ENCODE measurements around the gene DCHS1. TPM values are rescaled to one million over a fixed set of nuclear protein-coding genes. Genes with fewer than 3 reads are reported as not detected.

DCHS1 gene
- total and polyA plus RNA-seq, 2 experiments from 2014 or later: 8.0 to 15.2 TPM

- H3K36me3 ChIP-seq (replicated peaks; ENCODE audit: insufficient read depth, low read depth): no peaks in the 10 kb centered on the region
- WGBS (ENCODE audit: low lambda C conversion rate, missing lambda C conversion rate): 95% methylated on average over 24 of the region's 24 CpGs
- no peaks in the 10 kb centered on the region for H4K20me1 ChIP-seq (ENCODE audit: insufficient read depth, poor library complexity, severe bottlenecking)
- no peak for DNase-seq (ENCODE audit: low spot score)
- no peaks in the 10 kb centered on the region for H3K79me2 ChIP-seq
- no peaks in the 10 kb centered on the region for H3K9me2 ChIP-seq (replicated peaks; ENCODE audit: insufficient read depth)
- H3K9me3 ChIP-seq (ENCODE audit: low read depth): no peaks in the 10 kb centered on the region
- no peak overlapping the region for H2AFZ ChIP-seq
- H3K4me1 ChIP-seq (ENCODE audit: insufficient read depth): no peaks in the 10 kb centered on the region
- no peak overlapping the region for H3K27ac ChIP-seq
- no peak for TF ChIP-seq EZH2 (IDR thresholded peaks at IDR 0.05; ENCODE audit: borderline replicate concordance)
- no peak for TF ChIP-seq CTCF (IDR thresholded peaks at IDR 0.05; ENCODE audit: poor library complexity)
- no peak for TF ChIP-seq EZH2phosphoT487 (IDR thresholded peaks at IDR 0.05; ENCODE audit: low read depth, severe bottlenecking, unreplicated experiment)
- H3K27me3 ChIP-seq: peaks cover 8% of the 10 kb centered on the region
- no peak overlapping the region for H3K4me3 ChIP-seq
- H3K4me2 ChIP-seq: no peak overlapping the region
Measured at GRCh38 chr11:6629573-6629891, 26.1 kb downstream of the DCHS1 start.

GRCh38 chr11:6628526-6628925 lies 27.1 kb downstream of the DCHS1 start:
- H3K27ac ChIP-seq: no peak overlapping the region
- H2AFZ ChIP-seq: no peak overlapping the region
- no peaks in the 10 kb centered on the region for H3K9me3 ChIP-seq (ENCODE audit: low read depth)
- no peaks in the 10 kb centered on the region for H3K9me2 ChIP-seq (replicated peaks; ENCODE audit: insufficient read depth)
- no peaks in the 10 kb centered on the region for H3K4me1 ChIP-seq (ENCODE audit: insufficient read depth)
- no peak for TF ChIP-seq CTCF (IDR thresholded peaks at IDR 0.05; ENCODE audit: poor library complexity)
- no peak for TF ChIP-seq EZH2 (IDR thresholded peaks at IDR 0.05; ENCODE audit: borderline replicate concordance)
- TF ChIP-seq EZH2phosphoT487 (IDR thresholded peaks at IDR 0.05; ENCODE audit: low read depth, severe bottlenecking, unreplicated experiment): no peak
- no peaks in the 10 kb centered on the region for H4K20me1 ChIP-seq (ENCODE audit: insufficient read depth, poor library complexity, severe bottlenecking)
- no peaks in the 10 kb centered on the region for H3K79me2 ChIP-seq
- H3K27me3 ChIP-seq: peaks cover 8% of the 10 kb centered on the region
- no peak overlapping the region for H3K4me3 ChIP-seq
- 97% methylated on average over 4 of the region's 4 CpGs for WGBS (ENCODE audit: low lambda C conversion rate, missing lambda C conversion rate)
- no peak for DNase-seq (ENCODE audit: low spot score)
- no peak overlapping the region for H3K4me2 ChIP-seq
- no peaks in the 10 kb centered on the region for H3K36me3 ChIP-seq (replicated peaks; ENCODE audit: insufficient read depth, low read depth)

- Histone ChIP-seq H3K9me3 (ENCODE audit: low read depth) (no peaks in the 10 kb centered on the region), H3K4me3 (no peak overlapping the region), H3K4me2 (no peak overlapping the region), H3K27me3 (peaks cover 8% of the 10 kb centered on the region), H4K20me1 (ENCODE audit: insufficient read depth, poor library complexity, severe bottlenecking) (no peaks in the 10 kb centered on the region), H3K27ac (no peak overlapping the region), H3K9me2 (replicated peaks; ENCODE audit: insufficient read depth) (no peaks in the 10 kb centered on the region), H2AFZ (no peak overlapping the region), H3K4me1 (ENCODE audit: insufficient read depth) (no peaks in the 10 kb centered on the region), H3K36me3 (replicated peaks; ENCODE audit: insufficient read depth, low read depth) (no peaks in the 10 kb centered on the region), H3K79me2 (no peaks in the 10 kb centered on the region)
- TF ChIP-seq CTCF (IDR thresholded peaks at IDR 0.05; ENCODE audit: poor library complexity): no peak
- TF ChIP-seq EZH2 (IDR thresholded peaks at IDR 0.05; ENCODE audit: borderline replicate concordance): no peak
- TF ChIP-seq EZH2phosphoT487 (IDR thresholded peaks at IDR 0.05; ENCODE audit: low read depth, severe bottlenecking, unreplicated experiment): no peak
- WGBS (ENCODE audit: low lambda C conversion rate, missing lambda C conversion rate): 82% methylated on average over 2 of the region's 2 CpGs
- DNase-seq (ENCODE audit: low spot score): no peak
Measured at GRCh38 chr11:6627762-6628241, 27.8 kb downstream of the DCHS1 start.

Measured in hepatocyte (in vitro differentiated cells).